Measurements from ENCODE around the gene MUC6.

Gene MUC6

GRCh38 chr11:1035577-1036283 is 788 bp downstream of the MUC6 start:
- no peak for DNase-seq

DNA sequence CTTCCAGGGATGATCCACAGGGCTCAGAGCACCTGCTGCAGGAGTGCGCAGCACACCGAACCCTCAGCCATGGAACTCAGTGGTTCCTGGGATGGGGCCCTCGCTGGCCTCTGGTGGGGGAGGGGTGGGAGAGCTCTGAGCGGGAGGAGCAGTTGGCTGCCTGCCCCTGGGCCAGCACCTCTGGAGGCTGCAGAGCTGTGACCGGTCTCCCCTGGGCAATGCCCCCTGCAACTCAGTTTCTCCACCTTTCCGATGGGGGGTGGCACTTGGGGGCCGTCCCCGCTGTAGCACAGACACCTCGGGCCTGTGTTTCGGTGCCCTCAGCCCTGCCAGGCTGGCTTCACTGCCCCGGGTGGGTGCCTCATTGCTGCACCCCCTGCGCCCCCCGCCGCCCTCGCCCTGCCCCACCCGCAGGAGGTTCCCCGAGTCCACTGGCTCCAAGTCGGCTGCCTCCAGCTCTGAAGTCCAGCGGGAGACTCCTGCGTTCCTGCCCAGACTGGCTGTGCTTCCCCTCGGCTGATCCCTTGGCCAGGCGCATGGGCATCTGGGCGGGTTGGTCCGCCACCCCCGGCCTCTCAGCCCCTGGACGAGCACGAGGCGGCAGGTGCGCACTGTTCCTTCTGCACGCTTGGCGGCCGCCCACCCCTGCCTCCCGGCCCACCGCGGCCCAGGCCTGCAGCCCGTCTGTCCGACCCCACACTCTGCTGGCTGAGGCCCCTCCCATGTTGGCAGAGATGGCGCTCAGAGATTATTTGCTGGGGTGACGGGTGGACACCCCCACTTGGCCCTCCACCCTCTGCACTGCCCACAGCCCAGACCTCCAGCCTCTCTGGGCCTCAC is 1.8 kb downstream of the MUC6 start:
- DNase-seq: no peak

DNA sequence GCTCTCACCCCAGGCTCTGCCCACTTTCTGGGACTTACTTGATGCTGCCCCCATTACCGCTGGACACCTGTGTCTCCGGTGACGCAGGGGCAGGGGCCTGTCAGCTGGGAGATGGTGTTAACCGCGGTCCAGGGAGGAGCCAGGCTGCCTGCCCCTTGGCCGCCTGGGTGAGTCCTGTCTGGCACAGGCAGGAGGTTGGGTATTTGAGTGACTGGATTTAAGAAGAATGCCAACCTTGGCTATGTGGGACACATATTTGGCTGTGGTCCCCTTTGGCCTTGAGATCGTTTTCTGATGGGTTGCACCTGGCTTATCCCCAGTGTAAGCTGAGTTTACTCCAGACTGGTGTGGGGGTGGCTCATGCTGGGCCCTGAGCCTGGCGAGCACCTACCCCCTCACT is 2.5 kb downstream of the MUC6 start:
- no peak for DNase-seq

- DNase-seq: no peak
These were observed 3.3 kb downstream of the MUC6 start for GRCh38 chr11:1033016-1033798.

DNA sequence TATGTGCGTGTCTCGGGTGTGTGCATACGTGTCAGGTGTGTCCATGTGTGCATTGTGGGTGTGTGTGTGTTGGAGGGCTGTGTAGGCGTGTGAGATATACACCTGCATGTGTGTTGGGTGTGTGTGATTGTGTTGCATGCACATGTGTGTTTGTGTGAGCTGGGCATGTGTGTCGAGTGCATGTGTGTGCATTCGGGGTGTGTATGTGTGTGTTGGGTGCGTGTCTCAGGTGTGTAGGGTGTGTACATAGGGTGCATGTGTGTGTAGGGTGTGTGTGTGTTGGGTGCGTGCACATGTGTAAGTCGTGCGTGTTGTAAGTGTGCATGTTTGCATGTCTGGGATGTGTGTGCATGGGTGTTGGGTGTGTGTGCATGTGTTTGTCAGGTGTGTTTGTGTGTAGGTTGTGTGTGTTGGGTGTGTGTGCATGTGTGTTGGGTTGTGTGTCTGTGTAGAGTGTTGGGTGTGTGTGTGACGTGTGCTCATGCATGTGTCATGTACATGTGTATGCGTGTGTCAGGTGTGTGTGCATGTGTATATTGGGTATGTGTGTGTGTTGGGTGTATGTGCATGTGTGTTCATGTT is 4.1 kb downstream of the MUC6 start:
- no peak for DNase-seq

- no peak for DNase-seq
These were observed 5.2 kb downstream of the MUC6 start for GRCh38 chr11:1031121-1031899.

GRCh38 chr11:1030556-1030955 is 6.0 kb downstream of the MUC6 start:
- DNase-seq: no peak

GRCh38 chr11:1030086-1030485 is 6.4 kb downstream of the MUC6 start:
- DNase-seq: no peak

- no peak for DNase-seq
These were observed 6.9 kb downstream of the MUC6 start for GRCh38 chr11:1029654-1030053.

- DNase-seq: no peak
These were observed 7.5 kb downstream of the MUC6 start for GRCh38 chr11:1029051-1029450.

GRCh38 chr11:1028616-1029015 is 7.9 kb downstream of the MUC6 start:
- no peak for DNase-seq

- no peak for DNase-seq
These were observed 8.3 kb downstream of the MUC6 start for GRCh38 chr11:1028291-1028540.

- DNase-seq: no peak
These were observed 8.8 kb downstream of the MUC6 start for GRCh38 chr11:1027483-1028290.

- DNase-seq: no peak
These were observed 9.7 kb downstream of the MUC6 start for GRCh38 chr11:1026641-1027482.

DNA sequence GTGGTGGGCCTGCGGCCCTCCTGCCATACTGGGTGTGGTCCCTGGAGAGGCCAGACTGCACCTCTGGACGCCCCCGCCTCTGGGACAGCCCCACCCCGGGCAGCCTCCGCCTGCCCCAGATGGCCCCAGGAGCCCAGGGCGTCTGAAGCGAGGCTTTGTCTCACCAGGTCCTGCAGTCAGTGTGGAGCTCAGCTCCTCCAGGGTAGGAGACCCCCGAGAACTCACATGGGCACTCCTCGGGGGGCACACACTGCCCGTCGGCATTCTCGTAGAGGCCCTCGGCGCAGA is 10.4 kb downstream of the MUC6 start:
- DNase-seq: no peak

DNA sequence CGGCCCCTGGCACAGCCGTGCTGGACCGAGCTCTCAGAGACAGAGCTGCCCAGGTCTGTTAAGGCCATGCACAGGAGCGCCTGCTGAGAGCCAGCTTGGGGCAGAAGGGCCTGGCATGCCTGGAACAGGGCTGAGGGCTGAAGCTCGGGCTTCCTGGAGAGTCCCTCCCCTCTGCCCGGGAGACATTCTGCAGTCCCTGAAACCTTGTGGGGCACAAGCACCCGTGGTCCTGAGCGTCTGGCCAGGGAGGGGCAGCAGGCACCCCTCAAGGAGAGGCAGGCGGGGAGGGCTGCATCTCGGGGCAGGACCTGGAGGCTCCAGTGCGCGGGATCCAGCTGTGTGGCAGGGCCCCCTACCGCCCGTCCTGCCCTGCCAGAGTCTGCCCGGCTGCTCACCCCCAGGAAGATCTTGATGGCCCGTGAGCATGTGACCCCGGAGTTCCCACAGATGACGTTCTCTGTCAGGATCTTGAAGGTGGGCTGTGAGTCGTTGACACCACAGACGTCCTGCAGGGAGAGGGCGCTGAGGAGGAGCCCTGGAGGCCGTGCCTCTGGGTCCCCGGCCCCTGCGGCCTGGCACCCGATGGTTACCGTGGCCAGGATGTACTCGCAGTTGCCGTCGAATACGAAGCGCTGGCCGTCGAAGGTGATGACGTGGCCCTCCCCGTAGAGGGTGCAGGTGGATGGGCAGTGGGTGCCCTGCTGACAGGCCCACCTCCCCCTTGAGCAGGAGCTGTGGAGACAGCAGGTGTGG is 10.9 kb downstream of the MUC6 start:
- DNase-seq: no peak

DNA sequence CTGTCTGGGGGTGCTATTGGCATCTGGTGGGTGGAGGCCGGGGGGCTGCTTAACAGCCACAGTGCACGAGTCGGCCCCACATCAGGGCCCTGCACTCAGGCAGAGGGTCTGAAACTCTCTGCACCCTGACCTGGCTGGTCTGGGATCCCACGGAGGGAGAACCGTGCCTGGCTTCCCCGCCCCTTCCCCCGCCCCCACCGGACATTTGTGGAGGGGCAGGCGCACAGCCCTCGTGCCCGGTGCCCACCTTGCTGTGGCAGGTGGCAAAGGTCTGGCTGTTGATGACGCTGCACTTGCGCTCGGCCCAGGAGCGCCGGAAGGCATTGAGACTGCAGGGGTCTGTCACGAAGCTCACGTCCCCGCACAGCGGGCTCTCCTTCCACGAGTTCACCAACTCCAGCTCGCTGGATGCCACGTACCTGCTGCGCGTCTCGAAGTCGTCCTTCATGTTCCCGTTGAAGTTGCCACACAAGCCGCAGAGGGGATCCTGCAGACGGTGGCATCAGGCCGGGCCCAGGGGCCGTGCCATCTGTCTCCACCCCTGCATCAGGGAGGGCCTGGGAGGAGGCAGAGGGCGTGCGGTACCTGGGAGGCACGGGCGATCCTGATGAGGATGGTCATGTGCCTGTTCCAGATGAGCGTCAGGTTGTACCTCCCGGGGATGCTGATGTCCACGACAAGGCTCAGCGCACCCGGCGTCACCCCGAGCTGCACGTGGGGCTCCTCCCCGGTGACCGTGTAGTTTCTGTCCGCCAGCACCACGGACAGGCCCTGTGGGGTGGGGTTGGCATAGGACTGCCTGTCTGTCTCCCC is 11.7 kb downstream of the MUC6 start:
- no peak for DNase-seq

DNA sequence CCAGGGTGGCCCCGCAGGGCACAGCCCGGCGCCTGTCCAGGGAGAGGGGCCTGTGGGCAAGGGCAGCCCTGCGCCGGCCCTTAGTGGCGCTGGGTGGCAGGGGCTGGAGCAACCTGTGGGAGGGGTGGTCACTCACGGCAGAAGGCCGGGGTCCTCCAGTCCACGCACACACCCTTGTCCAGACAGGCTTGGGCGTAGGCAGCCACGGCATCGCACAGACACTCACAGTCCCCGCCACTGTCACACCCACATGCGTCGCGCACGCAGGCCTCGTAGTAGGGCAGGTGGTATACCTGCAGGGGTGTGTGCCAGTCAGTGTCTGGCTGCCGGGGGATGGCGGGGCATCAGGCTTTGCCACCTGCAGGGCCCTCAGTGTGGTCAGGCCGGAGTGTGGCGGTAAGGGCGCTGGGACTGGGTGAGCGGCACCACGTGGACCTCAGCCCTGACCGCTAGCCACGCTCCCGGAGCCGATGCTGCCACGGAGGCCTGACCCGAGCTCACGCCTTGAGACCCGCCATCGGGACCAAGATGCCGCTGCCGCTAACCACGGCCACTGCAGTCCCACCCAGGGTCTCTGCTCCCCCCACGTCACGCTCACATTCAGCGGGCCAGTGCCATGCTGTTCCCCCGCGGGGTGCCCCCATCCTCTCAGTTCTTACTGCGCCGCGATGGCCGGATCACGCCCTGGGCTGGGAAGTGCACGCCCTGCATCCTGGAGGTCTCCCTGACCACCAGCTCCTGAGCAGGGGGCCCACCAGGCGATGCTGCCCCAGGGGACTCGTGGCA is 12.5 kb downstream of the MUC6 start:
- DNase-seq: no peak
